Fibroblast of pulmonary artery (primary cell): ENCODE data around the gene ANO7.

ENCODE experiments used
- DNase-seq: peaks from one replicate; pipeline ENCODE4 v3.0.0-alpha.2; 2010; ENCODE audit warnings: low read depth
- H3K4me3 ChIP-seq: replicated peaks from 2 replicates; pipeline ENCODE4 v1.5.1; 2011; ENCODE audit warnings: low read depth, mild to moderate bottlenecking, control low read depth, low read length, moderate library complexity
- CTCF ChIP-seq: IDR thresholded peaks from 2 replicates; pipeline ENCODE4 v1.5.1; 2011; ENCODE audit warnings: mild to moderate bottlenecking, control low read depth, low read length, inconsistent platforms; ENCODE audit errors: missing control alignments

ANO7 gene

GRCh38 chr2:241207641-241208040 is 19.2 kb downstream of the ANO7 start:
- TF ChIP-seq CTCF = no peak
- no peak for DNase-seq
- H3K4me3 ChIP-seq = no peak overlapping the region

- TF ChIP-seq CTCF = no peak
- no peak for DNase-seq
- no peak overlapping the region for H3K4me3 ChIP-seq
Measured at GRCh38 chr2:241208058-241208457, 19.6 kb downstream of the ANO7 start.

- no peak for DNase-seq
- no peak overlapping the region for H3K4me3 ChIP-seq
- no peak for TF ChIP-seq CTCF
Measured at GRCh38 chr2:241209271-241209670, 20.8 kb downstream of the ANO7 start.

GRCh38 chr2:241211276-241211675 is 22.8 kb downstream of the ANO7 start:
- H3K4me3 ChIP-seq = no peak overlapping the region
- TF ChIP-seq CTCF = no peak
- DNase-seq = no peak

- no peak for TF ChIP-seq CTCF
- DNase-seq = no peak
- no peak overlapping the region for H3K4me3 ChIP-seq
Measured at GRCh38 chr2:241213041-241213440, 24.6 kb downstream of the ANO7 start.

- no peak overlapping the region for H3K4me3 ChIP-seq
- DNase-seq = no peak
- no peak for TF ChIP-seq CTCF
Measured at GRCh38 chr2:241213567-241213966, 25.1 kb downstream of the ANO7 start.

- no peak for DNase-seq
Measured at GRCh38 chr2:241214209-241214608, 25.7 kb downstream of the ANO7 start.

More at GRCh38 chr2:241214209-241214608, 25.7 kb downstream of the ANO7 start:
- no peak for TF ChIP-seq CTCF
- no peak overlapping the region for H3K4me3 ChIP-seq
